GM19023 (cell line): ENCODE measurements around the gene CORO7.

ENCODE experiments used
- ATAC-seq: cut with Tn5 transposase; IDR thresholded peaks from one replicate; pipeline ENCODE4 v1.9.1; 2021; ENCODE audit warnings: mild to moderate bottlenecking, moderate library complexity; ENCODE audit not compliant: unreplicated experiment

The CORO7 gene

DNA sequence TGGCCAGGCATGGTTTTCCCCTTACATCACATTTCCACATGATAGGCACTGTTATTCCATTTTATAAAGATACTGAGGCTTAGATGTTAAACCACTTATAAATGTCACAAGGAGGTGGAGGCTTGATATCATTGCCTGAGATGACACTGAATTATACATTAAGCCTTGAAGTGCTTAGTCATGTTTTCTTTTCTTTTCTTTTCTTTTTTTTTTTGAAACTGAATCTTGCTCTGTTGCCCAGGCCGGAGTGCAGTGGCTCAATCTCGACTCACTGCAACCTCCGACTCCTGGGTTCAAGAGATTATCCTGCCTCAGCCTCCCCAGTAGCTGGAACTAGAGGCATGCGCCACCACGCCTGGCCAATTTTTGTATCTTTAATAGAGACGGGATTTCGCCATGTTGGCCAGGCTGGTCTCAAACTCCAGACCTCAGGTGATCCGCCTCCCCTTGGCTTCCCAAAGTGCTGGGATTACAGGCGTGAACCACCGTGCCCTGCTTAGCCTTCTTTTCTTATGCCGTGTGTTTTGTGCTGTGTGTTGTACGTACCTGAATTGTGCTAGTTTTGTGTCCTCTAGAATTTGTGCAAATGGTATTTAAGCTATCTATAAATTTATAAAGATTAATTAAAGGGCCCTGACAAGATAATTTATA, 10.5 kb upstream of the CORO7 start:
- ATAC-seq: no peak

DNA sequence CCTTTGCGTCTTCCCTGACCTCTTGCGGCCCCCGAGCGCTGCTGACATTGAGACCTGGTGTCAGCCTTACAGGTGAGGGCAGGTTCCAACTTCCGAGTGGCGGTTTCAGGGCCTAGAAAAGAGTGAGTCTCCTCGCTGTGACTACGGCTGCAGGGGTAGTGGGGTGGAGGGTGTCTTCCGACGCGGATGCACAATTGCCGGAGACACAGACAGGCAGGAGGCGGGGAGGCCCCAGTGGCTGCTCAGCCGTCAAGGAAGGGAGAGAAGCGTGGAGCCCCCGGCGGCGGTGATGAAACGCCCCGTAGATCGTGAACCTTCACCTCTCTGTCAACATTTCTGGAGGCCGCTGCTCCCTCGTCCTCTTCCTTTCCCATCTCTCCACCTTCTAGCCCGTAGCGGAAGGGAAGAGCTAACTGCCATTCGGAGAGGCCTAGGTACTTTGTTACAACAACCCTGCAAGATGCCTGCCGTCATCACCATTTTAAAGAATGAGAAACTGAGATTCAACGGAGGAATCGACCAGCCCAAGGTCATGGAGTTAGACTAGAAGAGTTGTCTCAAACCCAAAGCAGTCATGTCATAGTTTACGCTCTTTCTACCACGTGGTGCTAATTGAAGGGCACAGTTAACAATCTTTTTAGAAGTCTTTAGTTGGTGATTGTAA, 9.8 kb upstream of the CORO7 start:
- ATAC-seq: peak; percentile 14

DNA sequence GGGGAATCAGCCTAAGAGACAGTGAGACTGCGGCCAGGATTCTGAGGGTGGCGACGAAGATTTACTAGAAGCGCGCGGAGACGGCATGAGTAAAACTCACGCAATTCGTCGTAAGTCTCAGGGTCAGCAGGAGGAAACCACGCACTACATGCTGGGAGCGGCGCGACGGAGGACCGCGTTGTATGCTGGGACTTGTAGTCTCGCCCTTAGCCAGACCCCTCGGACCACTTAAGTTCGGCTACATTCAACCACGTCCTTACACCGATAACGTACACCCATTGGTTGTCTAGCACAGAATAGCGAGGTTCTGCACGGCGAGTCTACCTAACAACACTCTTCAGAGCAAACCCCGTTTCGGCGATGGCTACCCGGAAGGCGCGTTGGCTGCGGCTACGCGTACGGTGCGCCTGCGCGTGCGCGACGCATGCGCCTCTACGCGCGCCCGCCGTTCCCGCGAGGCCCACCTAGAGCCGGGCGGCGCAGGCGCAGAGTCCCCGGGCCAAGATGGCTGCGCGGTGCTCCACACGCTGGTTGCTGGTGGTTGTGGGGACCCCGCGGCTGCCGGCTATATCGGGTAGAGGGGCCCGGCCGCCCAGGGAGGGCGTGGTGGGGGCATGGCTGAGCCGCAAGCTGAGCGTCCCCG, 9.1 kb upstream of the CORO7 start, which contains the start of gene DNAJA3:
TSS of gene DNAJA3 (plus strand) at position 491 of the 643 bp plus-strand sequence. CDS start at position 505, 14 bp downstream.
- ATAC-seq: peak; percentile 91

DNA sequence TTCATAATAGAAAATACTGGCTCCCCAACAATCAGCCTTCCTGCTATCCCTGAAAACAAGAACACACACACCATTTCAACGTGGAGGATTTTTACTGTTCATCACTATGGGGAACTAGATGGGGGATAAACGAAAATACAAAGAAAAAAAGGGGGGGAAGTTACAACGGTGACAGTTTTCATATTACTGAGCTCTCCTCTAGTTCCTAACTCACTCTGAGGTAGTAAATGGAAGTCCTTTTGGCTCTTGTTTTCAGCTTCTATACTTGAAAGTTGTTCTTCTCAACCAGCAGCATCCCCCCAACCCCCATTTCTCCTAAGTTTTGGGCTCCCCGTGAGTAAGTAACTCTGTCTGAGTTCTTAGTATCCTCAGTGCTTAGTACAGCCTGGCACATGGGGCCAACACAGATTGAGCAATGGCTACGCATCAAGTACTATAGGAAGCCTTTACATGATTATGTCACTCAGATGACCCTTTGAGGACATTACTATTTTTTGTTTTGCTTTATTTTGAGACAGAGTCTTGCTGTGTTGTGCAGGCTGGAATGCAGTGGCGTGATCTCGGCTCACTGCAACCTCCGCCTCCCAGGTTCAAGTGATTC, 4.2 kb upstream of the CORO7 start:
- ATAC-seq: no peak

DNA sequence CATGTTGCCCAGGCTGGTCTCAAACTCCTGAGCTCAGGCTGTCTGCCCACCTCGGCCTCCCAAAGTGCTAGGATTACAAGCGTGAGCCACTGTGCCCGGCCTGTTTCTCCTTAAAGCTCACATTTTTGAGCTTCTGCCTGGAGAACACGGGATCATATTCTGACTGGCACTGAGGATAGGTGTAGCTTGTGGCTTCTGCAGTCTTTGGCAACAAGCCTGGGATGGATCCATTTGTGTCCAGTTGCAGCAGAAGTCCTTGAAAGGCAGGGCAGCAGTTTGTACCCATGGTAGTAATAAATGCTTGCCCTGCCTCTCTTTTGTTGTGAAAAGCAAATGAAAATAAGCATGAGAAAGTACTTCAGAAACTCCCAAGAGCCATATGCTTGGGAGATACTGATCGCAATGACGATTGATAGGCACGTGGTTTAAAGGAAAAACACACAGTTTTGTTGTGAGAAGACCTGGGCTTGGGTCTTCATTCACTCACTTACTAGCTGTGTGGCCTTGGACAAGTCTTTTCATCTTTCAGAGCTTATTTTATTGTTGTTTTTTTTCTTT, 3.1 kb upstream of the CORO7 start:
- no peak for ATAC-seq

DNA sequence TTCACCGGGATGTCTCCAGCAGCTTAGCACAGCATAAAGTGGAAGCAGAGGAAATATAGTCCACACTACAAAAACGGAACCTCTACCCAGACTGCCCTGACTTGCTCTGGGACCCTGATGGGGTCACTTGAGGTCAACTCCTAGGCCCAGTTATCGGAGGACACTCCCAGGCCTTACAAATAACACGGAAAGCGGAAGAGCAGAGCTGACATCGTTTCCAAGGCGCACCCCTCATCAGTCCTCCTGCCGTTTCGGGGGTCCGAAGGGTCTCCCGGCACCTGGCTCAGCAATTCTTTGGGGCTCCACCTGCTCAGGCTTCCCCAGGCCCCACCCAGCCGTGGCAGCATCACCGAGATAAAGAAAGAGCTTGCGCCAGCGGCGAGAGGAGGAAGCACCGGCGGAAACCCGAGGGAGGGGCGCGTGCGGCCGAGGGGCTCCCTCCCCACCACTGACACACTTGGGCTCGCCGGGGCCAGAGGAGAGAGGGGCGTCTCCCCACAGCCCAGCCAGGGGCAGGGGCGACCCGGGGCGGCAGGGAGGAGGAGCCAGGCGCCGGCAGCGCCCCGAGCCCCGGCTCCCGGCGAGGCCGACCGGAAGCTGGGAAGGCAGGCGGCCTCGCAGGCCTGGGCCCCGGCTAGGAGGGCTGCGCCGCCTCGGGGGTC, 727 bp downstream of the CORO7 start:
- ATAC-seq: no peak

DNA sequence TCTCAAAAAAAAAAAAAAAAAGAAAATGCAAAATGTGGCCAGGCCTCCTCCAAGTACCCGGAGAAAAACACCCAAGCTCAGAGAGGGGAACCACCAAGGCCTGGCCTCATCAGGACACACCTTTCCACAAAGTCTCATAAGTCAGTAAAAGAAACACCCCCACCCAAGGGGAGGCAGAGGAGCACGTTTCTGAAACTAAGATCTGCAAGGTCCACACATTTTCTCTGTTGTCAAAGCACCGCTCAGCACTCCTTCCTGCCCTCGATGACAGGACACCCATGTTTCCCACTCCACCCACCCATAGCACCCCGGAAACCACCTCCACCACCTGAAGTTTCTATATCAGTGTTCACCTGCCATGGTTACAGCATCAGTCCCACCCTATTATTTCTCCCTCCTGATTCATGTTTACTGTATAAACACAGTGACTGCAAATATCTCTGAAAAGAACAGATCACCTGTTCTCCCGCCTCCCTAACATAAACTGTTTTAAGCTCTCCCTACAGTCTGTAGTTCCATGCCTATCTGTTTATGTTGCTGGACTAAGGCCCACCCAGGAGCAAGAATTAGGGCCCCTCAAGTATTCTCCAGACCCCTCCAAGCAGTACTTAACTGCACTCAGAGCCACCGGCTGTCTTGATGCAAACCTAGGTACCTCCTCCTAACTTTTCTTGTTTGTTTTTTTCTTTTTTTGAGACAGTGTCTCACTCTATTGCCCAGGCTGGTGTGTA, 2.0 kb downstream of the CORO7 start:
- peak; percentile 55 for ATAC-seq

DNA sequence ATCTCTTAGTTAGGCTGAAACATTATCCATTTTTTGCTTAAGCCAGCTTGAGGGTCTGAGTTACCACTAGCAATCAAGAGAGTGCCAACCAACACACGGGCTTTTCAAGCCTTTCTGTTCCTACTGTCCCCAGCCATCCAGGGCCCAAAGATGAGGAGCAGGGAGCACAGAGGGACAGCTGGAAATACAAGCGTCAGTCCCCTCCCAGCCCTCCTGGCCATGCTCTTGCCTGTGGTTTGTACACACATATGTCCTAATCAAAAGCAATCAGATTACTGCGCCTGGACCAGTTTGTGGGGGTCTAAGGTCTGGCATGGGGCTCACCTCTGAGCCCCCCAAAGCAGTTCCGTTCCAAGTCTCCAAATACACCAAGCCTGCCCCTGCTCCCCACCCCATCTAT, 3.5 kb downstream of the CORO7 start:
- ATAC-seq: no peak

DNA sequence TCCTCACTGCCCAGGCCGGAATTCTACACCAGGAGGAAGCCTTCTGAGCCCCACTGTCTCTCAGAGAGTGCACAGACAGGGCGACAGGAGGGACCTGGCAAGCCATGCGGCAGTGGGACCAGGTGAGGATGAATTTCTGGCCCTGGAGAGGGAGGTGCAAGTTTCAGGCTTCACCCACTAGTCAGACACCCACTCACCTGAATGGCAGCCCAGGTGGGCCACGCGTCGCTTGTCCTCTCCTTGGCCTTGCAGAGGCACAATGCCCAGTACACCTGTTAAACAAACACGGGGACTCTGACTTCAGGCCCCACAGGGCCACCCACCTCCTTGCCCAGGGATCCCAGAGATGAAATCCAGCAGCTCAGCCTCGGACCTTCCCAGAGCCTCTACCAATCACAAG, 4.2 kb downstream of the CORO7 start:
- no peak for ATAC-seq

DNA sequence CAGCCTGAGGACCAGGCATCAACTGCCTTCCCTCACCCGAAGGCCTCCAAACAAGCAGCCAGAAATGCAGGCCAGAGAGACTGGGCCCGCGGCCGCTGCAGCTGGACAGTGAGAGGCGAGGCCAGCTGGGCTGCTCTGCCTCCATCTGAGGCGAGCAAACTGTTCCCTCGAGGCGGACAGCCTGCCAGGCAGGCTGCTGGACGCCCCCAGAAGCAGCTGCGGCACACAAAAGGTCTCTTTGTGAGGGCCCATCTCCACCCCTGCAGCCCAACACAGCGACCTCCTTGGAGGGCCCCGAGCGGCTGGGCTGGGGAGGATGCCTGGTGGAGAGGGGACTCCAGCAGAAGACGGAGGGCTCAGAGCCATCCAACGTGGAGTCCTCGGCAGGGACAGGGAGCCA, 4.7 kb downstream of the CORO7 start:
- ATAC-seq: no peak

DNA sequence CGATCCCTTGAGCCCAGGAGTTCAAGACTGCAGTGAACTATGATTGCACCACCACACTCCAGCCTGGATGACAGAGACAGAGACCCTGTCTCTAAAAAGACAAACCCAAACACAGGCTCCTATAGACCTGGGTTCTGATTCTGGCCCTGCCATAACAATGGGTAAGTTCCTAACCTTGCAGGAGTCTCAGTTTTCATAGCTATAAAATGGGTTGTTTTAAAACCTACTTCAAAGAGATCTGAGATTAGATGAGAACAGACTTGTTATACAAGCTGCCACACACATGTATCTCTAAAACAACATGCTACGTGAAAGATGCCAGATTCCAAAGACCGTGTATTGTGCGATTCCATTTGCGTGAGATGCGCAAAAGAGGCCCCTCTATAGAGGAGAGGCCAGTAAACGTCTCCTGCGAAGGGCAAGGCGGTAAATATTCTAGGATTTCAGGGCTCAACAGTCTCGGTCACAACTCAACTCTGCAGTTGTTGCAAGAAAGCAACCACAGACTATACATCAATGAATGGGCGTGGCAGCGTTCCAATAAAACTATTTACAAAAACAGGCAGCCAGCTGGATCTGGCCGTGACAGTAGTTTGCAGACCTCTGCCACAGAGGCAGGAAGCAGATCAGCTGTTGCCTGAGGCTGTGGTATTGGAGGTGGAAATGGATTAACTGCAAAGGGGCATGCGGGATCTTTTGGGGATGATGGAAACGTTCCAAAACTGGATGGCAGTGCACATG, 5.9 kb downstream of the CORO7 start:
- ATAC-seq: no peak

DNA sequence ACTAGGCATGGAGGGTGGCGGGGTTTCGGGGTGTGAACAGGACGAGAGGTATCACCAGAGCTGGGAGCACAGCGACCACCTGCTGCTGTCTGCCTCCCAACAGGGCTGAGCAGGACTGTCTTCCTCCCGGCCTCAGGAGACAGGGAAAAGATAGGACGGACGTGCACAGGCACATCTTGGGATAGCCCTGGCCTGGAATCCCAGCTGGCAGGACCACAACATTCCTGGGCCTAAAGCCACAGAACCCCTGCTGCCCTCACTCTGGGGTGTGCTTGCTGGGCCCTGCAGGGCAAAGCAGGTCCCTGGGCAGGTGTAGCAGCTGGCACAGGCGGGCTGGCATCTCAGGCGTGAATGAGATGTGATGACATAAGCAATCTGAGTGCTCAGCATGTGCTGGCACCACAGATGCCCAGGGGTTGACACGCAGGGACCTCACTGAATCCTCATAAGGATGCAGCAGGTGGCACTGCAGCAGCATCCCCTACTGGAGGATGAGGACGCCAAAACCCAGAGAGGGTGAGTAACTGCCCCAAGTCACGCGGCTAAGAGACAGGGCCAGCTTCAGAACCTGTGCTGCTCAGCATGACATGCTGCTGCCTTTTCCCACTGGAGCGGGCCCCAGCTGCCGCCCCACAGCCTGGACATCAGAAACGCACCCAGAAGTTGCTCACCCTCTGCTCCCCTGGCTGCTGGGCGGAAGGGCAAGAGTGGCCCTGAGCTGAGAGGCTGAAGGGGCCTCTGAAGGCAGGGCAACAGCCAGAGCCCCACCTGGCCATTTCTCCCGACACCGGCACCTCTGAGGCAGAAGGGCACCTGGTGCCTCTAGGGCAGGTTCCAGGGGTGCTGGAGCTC, 7.1 kb downstream of the CORO7 start:
- no peak for ATAC-seq

DNA sequence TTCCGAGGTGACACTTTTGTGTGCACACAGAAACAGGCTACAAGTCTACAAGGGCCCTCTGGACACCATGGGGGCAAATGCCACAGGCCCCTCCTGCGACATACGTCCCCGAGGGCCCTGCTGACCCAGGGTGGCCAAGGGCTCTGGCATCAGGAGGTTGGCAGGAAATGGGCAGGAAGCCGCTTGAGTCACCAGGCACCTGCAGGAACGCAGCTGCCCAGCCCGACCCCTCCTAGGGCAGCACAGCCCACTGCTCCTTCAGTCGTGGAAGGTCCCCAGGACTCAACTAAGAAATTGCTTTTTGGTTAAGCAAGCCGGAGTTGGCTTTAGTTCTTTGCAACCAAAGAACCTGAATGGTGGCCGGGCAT, 8.1 kb downstream of the CORO7 start:
- ATAC-seq: no peak

DNA sequence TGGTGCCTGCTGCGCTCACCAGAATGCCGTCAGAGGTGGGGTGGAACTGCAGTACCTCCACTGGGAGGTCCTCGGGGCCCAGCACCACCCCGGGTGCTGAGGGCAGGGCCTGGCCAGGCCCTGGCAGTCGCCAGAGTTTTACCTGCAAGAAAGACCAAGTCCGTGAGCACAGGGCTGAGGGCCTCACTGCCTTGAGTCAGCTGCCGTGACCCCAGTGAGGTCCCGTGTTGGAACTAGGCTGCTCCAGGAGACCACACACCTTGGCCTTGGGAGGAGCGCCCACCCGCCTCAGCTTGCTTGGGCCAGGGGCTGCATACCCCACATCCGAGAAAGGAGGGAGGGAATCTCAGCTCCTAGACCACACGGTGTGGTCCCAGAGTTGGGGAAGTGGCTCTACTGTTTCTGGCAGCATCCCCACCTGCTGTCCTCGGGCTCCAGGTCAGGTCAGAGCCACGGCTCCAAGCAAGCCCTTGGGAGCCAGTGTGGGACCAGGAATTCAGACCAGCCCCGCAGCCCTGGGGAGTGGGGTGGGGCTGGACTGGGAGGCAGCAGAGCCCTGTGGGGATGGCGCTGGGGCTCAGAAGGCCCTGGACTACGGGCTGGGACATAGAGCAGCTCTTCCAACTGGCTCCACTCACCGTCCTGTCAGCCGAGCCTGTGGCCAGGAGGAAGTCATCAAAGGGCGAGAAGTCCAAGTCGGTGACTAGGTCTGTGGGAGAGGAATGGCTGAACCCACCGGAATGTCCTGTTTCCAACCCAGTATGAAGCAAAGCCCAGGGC, 8.7 kb downstream of the CORO7 start:
- ATAC-seq: no peak

DNA sequence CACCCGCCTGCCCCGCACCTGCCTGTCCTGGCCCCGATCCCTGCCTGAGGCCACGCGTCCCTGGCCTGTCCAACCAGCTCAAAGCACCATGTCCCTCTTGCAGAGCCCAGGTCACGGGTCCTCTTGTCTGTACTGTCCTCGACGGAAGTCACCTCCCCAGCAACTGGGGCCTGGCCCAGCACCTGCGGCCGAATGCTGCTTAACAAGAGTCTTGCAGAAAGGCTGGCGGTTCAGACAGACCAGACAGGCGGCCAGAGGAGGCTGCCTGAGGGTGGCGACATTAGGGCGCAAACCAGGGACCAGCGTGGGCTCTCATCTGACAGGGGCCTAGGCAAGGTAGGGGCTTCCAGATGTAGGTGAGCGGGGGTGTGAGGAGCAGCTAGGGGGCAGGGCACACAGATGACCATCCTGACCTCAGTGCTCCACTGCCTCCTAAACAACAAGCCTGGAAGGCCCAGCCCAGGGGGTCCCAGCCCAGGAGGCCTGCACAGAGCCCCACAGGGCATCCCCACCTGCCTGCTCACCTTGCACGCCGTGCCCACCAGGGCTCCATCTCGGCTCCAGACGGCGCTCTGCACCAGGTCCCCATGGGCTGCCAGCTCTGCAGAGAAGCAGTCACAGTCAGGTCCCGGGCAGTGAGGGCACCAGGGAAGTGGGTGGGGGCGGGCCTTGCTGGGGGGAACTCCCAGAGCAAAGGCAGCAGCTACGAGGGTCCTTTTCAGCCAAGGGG, 11.3 kb downstream of the CORO7 start:
- ATAC-seq: no peak

DNA sequence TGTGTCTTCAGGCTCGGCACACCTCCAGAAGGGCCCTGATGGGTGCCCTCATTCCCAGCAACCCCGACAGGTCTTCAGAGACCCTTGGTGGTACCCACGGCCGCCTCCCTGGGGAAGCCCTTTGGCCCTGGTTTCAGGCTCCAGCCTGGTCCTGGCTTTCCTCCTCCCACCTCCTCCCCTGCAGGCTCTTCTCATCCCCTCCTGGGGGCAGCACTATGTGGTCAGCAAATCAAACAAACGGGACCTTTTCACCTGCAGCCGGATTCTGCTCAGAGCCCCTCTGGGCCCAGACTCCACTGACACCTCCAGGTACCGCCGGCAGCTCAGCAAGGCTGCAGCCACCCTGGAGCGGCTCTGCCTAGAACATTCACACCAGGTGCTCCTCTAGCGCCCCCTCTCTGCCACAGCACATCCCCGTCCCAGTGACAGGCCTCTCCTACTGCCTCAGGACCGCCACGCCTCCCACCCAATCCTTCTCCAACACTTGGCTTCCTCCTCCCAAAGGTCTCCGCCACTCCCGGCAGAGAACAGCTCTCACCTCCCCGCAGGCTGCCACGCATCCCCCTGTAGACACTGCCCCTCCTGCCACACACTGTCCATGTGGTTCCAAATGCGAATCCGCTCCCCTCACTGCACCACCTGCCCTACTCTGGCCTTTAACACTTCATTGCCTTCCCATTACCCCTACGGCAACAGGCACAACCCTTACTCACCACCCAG, 12.0 kb downstream of the CORO7 start:
- no peak for ATAC-seq
